HEK293 (cell line): ENCODE data around the gene TRIM2.

Experiments used
- GLIS2 ChIP-seq: fragments of 450-650 bp; formaldehyde crosslinking; IDR thresholded peaks from 2 replicates; pipeline ENCODE4 v1.5.1; 2016; ENCODE audit warnings: missing biosample characterization, missing genetic modification characterization
- HOXA7 ChIP-seq: sonication (generic); formaldehyde crosslinking; IDR thresholded peaks from 2 replicates; pipeline ENCODE4 v1.8.1; 2022; ENCODE audit warnings: missing genetic modification reagents, borderline replicate concordance
- ZNF239 ChIP-seq: fragments of 450-650 bp; formaldehyde crosslinking; IDR thresholded peaks from 2 replicates; pipeline ENCODE4 v1.5.1; 2016; ENCODE audit warnings: missing biosample characterization, missing genetic modification characterization
- ZNF335 ChIP-seq: fragments of 450-650 bp; formaldehyde crosslinking; conservative IDR thresholded peaks from 2 replicates; pipeline ENCODE4 v1.5.1; 2016; ENCODE audit warnings: missing biosample characterization, missing genetic modification characterization
- ZNF350 ChIP-seq: fragments of 450-650 bp; formaldehyde crosslinking; IDR thresholded peaks from 2 replicates; pipeline ENCODE4 v1.5.0; 2017; ENCODE audit warnings: missing biosample characterization, mild to moderate bottlenecking, missing genetic modification characterization
- ZNF416 ChIP-seq: fragments of 450-650 bp; formaldehyde crosslinking; IDR thresholded peaks from 2 replicates; pipeline ENCODE4 v1.5.1; 2016; ENCODE audit warnings: missing biosample characterization, missing genetic modification characterization
- ZNF768 ChIP-seq: fragments of 450-650 bp; formaldehyde crosslinking; IDR thresholded peaks from 2 replicates; pipeline ENCODE4 v1.5.1; 2018; ENCODE audit warnings: missing biosample characterization, mild to moderate bottlenecking, missing genetic modification characterization
- ZNF776 ChIP-seq: fragments of 450-650 bp; formaldehyde crosslinking; IDR thresholded peaks from 2 replicates; pipeline ENCODE4 v1.5.0; 2017; ENCODE audit warnings: missing biosample characterization, missing genetic modification characterization, borderline replicate concordance
- TF ChIP-seq, protein P1 (sequence below): fragments of 450-650 bp; formaldehyde crosslinking; IDR thresholded peaks from 2 replicates; pipeline ENCODE4 v1.5.1; 2016; ENCODE audit warnings: missing biosample characterization, missing genetic modification characterization
- TF ChIP-seq, protein P2 (sequence below): fragments of 450-650 bp; formaldehyde crosslinking; IDR thresholded peaks from 2 replicates; pipeline ENCODE4; 2016; ENCODE audit warnings: missing biosample characterization, missing genetic modification characterization

DNA sequence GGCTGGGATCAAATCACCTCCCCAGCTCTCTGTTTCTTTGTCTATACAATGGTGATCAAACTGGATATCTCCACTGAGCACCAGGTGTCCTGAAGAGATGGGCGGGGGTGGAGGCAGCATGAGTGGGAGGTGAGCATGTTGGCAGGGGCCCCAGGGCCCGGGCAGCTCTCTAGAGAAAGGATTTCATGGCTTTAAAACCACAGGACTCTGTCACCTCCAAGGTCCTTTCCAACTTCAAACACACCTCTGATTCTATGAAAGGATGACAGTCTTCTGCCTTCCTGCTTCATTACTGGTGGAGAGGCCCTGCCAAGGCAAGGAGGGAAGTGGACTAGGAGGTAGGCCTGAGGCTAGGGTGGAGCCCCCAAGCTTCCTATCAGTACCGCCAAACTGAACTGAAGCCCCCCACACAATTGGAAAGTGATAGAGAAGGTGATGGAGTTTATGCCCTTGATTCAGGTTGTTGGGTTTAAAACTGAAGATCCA is 38.6 kb downstream of the TRIM2 start:
- TF ChIP-seq ZNF239 (tag by site-specific recombination) (no peak), GLIS2 (tag by site-specific recombination) (no peak), HOXA7 (CRISPR knock-in tag) (no peak), ZNF776 (tag by site-specific recombination) (no peak), ZNF768 (tag by site-specific recombination) (no peak), ZNF350 (tag by site-specific recombination) (no peak), ZNF416 (no peak), ZNF335 (tag by site-specific recombination) (no peak)
- TF ChIP-seq, protein P1, sequence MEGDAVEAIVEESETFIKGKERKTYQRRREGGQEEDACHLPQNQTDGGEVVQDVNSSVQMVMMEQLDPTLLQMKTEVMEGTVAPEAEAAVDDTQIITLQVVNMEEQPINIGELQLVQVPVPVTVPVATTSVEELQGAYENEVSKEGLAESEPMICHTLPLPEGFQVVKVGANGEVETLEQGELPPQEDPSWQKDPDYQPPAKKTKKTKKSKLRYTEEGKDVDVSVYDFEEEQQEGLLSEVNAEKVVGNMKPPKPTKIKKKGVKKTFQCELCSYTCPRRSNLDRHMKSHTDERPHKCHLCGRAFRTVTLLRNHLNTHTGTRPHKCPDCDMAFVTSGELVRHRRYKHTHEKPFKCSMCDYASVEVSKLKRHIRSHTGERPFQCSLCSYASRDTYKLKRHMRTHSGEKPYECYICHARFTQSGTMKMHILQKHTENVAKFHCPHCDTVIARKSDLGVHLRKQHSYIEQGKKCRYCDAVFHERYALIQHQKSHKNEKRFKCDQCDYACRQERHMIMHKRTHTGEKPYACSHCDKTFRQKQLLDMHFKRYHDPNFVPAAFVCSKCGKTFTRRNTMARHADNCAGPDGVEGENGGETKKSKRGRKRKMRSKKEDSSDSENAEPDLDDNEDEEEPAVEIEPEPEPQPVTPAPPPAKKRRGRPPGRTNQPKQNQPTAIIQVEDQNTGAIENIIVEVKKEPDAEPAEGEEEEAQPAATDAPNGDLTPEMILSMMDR (tag by site-specific recombination), result no peak
- TF ChIP-seq, protein P2, sequence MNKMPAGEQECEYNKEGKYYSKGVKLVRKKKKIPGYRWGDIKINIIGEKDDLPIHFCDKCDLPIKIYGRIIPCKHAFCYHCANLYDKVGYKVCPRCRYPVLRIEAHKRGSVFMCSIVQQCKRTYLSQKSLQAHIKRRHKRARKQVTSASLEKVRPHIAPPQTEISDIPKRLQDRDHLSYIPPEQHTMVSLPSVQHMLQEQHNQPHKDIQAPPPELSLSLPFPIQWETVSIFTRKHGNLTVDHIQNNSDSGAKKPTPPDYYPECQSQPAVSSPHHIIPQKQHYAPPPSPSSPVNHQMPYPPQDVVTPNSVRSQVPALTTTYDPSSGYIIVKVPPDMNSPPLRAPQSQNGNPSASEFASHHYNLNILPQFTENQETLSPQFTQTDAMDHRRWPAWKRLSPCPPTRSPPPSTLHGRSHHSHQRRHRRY (tag by site-specific recombination), result no peak
